Peyer's patch (tissue), 4 donors: ENCODE measurements around the gene MYOF.

ENCODE experiments used
- CTCF ChIP-seq, 6 experiments: fragments of 450-650 bp in 4 of 6; fragments of 200-600 bp in 2 of 6; sonication (generic) in 1 of 6; IDR thresholded peaks; one replicate each; pipeline ENCODE4 v1.5.1; 2017 to 2019; ENCODE audit warnings: antibody characterized with exemption in 6 of 6, mild to moderate bottlenecking in 3 of 6, moderate library complexity in 1 of 6
- POLR2A ChIP-seq, 2 donors: fragments of 450-650 bp; IDR thresholded peaks; one replicate each; pipeline ENCODE4 v1.5.1; 2017; ENCODE audit warnings: antibody characterized with exemption in 2 of 2, mild to moderate bottlenecking in 2 of 2, moderate library complexity in 2 of 2

- no peak for TF ChIP-seq POLR2A (IDR thresholded peaks at IDR 0.05)
- no peak for TF ChIP-seq CTCF (IDR thresholded peaks at IDR 0.05)
These were observed 182.9 kb downstream of the MYOF start for GRCh38 chr10:93299195-93299594.
